Left renal cortex interstitium (tissue), 4 donors: ENCODE measurements around the gene CD9. TPM values are rescaled to one million over a fixed set of nuclear protein-coding genes. Genes with fewer than 3 reads are reported as not detected.
"Not testable (repeated sequence)": the region's sequence is repeated elsewhere in the genome, so short reads cannot be mapped to it uniquely, and the experiment has no call there.

Experiments
- DNase-seq, 4 donors: peaks; one replicate each; pipeline ENCODE4 v3.0.0-alpha.2; 2013; ENCODE audit warnings: low read depth in 4 of 4, low spot score in 2 of 4, missing footprints in 1 of 4
- polyA plus RNA-seq, 4 donors: library from polyadenylated mRNA; unstranded; fragments of 120-200 nt; gene quantifications; one replicate each; pipeline ENCODE4 v1.2.1, GENCODE V29; 2013; ENCODE audit not compliant: insufficient read length in 4 of 4

Gene CD9
- polyA plus RNA-seq, 4 donors, result 175 to 212 (median 194) TPM

DNA sequence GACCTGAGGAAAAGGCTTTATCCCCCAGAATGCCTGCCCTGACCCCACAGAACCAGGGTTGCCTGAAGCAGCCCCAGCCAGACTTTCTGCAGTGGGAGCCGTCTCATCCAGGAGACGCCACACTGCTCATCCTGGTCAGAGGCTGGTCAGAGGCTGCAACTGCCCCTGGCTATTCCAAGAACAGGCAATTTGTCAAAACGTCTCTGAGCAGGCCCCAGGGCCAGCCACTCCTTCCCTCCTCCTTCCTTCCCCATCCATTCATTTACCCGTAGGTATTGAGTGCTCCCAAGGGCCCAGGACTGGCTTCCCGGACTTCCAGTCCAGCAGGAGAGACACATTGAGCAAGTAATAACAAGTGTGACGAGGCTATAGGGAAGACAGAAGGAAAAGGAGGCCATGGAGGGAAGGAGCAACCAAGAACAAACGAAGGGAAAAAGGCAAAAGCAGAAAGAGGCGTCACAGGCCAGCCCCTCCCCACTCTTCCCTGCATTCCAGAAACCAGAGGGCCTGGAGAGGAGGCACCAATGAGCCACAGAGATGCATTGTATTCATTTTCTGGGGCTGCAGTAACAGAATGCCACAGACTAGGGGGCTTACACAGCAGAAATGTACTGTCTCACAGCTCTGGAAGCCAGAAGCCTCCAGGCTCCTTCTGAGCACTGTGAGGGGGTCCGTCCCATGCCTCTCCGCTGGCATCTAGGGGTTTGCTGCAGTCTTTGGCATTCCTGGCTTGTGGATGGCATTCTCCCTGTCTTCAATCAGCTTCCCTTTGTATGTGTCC is 21.0 kb upstream of the CD9 start:
- no peak for DNase-seq

DNA sequence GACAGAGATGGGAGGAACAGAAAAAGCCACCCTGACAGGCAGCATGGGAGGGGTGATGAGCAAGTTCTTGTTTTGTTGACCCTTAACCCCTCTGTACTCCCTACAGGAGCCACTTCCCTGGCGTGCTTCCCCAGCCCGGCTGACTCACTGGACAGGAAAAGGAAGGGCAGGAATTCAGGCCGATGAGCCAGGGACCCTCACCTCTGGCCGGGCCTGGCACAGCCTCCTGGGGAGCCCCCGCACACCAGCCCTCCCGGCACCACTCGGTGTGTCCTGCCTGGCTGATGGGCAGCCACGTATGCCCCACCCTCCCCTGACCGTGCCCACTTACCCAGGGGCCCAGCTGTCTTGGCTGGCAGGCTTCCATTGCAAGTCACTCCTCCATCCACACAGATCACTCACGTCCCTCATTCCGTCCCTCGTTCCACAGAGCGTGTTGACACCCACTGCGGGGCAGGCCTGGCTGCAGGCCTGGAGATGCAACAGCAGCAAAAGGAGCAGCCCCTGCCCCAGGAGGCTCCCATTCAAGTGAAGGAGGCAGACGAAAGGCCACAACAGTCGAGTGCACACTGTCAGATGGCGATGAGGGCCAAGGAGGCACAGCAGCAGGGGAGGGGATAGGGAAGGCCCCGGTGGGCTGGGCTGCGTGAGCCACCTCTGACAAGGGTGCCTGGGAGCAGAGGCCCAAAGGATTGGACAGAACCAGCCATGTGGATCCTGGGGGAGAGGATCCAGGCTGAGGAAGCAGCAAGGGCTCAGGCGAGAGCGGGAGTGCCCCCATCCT is 19.7 kb upstream of the CD9 start:
- DNase-seq, result no peak

GRCh38 chr12:6181166-6181565 is 19.0 kb upstream of the CD9 start:
- DNase-seq, result no peak

- DNase-seq, result no peak
These were observed 18.5 kb upstream of the CD9 start for GRCh38 chr12:6181583-6182278.

DNA sequence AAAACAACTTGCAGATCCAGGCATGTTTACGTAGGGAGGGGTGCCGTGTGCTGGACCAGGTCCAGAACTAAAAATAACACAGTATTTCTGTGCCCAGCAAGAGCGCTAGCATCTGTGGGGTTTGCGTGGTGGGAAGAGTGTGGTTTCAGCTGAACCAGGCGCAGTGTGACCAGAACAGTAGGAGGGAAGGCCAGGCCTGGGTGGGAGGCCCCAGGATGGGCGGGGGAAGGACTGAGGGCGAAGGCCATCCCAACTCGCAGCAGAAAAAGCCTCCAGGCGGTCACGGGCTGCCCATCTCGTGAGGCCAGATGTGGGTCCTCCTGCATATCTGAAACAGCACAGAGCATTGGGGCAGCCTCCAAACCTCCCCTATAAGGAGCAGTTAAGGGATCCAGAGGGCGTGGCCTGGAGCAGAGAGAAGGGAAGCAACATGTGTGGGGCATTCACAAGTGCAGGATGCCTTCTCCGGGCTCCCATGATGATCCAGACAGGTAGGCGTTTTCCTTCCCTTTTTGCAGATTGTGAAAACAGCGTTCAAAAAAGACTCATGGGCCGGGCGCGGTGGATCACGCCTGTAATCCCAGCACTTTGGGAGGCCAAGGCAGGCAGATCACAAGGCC is 17.8 kb upstream of the CD9 start:
- DNase-seq, result no peak

DNA sequence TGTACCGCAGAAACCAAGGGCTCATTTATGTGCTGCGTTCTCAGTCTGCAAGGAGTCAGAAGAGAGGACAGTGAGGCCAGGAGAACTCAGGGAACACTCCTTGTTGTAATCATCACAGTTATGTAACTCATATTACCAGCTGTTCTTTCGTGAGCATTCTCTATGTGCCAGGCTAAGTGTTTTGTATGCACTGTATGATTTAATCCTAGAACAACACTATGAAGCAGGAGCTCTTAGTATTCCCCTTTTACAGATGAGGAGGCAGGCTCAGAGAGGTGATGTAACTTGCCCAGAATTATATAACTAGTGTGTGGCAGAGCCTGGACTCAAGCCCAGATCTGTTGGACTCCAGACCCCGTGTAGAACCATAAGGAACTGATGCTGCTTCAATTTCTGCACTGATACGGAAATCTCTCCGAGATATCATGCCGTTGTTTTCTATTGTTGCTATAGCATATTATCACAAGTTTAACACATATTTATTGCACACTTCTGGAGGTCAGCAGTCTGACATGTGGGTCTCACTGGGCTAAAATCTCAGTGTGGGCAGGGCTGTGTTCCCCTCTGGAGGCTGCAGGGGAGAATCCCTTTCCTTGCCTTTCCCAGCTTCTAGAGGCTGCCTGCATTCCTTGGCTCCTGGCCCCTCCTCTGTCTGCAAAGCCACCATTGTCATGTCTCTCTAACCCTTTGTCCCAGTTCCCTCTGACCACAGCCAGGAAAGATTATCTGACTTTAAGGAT is 16.3 kb upstream of the CD9 start:
- DNase-seq, result no peak

DNA sequence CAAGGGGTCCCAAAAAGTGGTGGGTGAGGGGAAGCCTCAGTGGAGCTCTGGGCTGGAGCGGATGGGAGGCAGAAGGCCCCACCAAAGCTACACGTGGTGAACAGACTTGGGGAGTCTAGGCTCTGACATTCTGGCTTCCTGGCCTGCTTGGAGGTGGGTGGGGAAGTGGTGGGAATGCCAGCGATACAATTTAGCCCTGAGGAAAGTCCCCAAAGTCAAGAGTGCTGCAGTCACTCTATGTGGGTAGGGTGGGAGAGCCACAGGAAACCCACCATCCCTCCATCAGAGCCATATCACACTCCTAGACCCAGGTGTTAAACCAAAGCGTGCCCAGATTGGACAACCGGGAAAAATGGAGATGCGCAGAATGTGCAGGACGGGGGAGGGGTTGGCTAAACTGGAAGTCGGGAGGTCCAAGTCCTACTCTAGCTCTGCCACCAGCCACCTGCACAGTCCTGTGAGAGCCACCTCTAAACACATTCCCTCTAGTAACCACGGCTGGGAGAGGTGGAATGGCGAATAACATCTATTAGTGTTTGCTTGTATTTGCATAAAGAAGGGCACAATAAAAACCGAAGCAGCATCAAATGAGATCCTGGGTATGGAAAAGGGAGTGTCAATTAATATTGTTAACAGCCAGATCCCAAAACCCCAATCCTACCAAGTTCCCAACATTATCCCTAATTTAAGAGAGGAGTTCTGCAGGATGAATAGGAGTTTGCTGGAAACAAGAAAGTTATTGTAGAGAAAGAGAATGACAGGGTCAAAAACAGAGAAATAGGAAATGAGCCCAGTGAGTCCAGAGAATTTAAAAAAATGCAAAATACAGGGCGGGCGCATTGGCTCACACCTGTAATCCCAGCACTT is 14.0 kb upstream of the CD9 start:
- DNase-seq, result no peak

DNA sequence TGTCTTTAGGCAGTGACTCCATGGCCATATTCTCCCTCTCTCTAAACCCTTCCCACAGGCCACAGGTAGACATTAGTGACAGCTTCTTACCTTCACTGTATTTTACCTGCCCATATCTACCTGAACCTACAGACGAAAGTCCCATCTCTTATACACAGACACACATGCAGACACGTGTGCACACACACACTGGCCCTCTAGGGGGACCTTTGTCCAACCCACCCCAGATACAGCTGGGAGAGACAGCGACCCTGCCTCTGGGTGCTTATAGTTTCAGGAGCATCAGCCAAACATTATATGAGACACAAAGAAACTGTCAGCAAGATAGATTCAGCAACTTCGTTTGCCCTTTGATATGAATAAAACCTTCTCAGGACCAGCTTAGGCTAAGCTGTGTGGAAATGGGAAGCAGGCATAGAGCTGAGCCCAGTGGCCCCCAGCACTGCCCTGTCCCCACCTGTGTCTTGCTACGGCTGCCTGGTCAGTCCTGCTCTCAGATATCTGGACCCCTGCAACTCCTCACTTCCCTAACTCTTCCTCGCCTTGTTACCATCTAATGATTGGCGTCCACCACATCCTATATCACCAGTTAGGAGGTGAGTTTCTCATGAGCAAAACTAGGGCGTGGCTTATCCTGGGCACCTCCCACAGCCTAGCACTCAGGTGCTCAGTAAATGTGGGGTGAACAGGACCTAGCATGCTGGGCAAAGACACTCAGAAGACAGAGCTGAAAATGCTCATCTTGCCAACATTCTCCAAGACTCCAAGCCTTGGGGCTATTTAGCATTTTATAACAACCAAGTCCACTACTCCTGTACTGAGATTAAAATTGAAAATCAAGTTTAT is 12.0 kb upstream of the CD9 start:
- no peak for DNase-seq

DNA sequence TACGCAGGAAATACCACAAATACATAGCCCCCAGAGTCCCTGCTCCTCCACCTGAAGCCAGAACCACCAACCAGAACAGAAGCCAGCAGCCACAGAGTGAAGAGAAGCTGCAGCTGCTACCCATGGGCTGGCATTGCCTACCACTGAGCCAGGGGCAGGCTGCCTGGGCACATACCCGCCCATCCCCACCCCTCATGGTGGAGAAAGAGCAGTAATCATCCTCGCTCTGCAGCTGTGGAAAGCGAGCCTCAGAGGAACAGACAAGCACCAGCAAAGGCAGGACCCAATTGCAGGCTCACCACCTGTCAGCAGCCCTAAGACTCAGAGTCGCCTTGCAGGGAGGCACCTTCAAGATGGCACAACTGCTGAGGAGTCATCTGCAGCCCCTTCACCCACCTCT is 11.2 kb upstream of the CD9 start:
- no peak for DNase-seq

DNA sequence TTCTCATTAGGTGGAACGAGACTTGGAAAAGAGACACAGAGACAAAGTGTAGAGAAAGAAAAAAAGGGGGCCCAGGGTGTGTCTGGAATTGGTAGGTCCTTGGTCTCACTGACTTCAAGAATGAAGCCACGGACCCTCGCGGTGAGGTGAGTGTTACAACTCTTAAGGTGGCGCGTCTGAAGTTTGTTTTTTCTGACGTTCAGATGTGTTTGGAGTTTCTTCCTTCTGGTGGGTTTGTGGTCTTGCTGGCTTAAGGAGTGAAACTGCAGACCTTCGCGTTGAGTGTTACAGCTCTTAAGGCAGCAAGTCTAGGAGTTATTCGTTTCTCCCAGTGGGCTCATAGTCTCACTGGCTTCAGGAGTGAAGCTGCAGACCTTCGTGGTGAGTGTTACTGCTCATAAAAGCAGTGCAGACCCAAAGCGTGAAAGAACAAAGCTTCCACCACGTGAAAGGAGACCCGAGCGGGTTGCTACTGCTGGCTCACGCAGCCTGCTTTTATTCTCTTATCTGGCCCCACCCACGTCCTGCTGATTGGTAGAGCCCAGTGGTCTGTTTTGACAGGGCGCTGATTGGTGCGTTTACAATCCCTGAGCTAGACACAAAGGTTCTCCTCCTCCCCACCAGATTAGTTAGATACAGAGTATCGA is 10.1 kb upstream of the CD9 start:
- DNase-seq, result not testable (repeated sequence)

- not testable (repeated sequence) for DNase-seq
These were observed 9.3 kb upstream of the CD9 start for GRCh38 chr12:6190767-6191530.

GRCh38 chr12:6192604-6193380 is 7.4 kb upstream of the CD9 start:
- no peak for DNase-seq

DNA sequence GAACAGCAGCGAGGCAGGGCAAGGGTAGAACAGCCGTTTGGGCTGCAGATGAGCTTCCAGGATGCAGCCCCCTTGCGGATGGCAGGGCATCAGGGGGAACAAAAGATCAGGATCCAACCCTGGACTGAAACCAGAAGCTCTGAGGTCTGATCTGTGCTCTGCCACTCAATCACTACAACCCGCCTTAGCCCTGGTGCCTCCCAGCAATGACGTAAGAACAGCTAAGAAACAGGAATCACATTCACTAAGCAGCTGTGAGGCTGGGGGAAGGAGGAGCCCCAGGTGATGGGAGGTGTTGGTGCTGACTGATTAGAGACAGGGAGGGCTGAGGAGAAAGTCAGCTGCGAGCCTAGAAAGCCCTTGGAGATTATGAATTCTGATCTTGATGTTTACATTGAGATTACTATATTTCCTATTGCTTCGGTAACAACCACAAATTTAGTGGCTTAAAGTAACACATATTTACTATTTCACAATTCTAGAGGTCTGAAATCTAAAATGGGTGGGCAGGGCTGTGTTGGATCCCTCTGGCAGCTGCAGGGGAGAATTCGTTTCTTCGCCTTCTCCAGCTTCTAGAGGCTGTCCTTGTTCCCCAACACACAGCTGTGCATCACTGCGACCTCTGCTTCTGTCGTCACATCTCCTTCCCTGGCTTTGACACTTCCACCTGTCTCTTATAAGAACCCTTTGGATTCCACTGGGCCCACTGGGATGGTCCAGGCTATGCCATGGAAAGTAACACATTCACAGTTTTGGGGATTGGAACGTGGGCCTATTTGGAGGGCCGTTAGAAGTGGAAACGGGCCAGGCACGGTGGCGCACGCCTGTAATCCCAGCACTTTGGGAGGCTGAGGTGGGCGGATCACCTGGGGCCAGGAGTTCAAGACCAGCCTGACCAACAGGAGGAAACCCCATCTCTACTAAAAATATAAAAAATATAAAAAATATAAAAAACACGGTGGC is 6.1 kb upstream of the CD9 start:
- no peak for DNase-seq

DNA sequence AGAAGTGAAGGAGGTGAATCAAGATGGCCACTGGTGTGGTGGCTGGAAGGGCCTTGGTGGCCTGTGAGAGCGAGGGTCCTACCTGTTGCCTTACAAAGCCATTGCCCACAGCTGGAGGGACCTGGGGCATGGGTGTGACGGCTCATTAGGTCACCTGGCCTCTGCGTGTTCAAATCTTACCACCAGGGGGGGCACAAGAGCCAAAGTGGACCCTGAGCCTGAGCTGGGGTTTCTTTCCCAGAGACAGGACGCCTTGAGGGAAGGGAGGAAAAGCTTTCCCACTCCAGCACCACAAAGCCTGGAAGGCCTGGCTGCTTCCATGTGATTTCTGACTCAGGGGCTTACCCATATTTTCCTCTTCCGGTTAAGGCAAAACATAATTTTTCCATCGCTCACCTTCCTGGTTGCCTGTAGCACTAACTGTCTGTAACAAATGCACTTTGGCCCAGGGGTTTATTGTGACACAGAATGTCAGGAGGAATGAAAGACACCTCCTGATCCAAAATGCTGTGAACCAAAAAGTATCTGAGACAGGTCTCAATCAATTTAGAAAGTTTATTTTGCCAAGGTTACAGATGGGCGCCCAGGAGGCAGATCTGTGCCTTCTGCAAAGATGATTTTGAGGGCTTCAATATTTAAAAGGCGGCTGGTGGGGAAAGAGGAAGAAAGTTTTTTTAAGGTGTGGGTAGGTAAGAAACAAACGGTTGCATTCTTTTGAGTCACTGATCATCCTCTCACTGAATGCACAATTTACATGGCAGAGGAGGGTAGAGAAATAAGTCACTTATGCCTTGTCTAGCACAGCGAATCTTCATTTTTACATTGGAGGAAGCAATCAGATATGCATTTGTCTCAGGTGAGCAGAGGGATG is 4.3 kb upstream of the CD9 start:
- peak in 1 of 4 donors; percentile 88 for DNase-seq
